ENCODE measurements around the gene BTBD19.

Gene BTBD19

DNA sequence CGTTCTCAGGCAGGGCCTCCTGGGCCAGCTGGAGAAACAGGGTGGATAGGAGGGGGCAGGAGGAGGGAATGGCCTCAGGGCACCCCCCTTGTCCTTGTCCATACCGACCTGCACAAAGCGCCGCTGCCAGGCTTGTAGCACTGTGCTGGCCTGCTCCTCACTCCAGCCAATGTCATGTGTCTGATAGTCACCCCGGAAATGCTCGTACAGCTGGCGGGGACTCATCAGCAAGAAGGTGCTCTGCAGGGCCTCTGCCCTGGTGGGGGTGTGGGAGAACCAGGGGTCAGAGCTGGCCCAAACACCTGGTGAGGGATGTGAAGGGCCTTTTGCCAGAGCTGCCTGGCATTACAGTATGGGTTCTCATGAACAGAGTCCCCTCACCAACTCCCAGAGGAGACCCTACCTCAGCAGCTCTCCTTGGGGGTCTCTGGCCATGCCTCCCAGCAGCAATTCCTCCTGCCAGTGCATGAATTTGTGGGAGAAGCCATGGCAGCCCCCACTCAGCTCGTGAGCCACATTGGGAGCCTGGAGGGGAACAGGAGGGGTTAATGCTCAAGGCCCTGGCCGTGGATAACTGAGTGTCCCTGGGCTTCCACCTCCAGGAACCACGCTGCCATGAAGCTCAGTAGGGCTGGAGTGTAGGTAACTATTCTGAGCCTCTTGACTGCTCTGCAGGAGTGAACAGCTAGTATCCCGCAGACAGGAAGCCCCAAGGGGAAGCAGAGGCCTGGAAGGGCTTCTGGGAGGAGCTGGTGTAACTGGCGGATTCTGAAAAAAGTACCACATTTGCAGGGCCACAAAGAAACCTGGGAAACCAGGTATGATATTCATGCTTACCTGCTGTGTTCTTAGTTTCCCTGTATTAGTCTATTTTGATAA, 21.4 kb downstream of the BTBD19 start:
- H2BK5ac ChIP-seq (ENCODE audit: low read length): peak overlapping the region; percentile 29
- no CpG with 5 or more reads among the region's 12 CpGs for WGBS, 2 donors (ENCODE audit: extremely low coverage in 2 of 2, insufficient read length in 2 of 2, insufficient replicate concordance in 1 of 2)
- no peak overlapping the region for H3K23ac ChIP-seq (ENCODE audit: low read depth, low read length, poor library complexity)
- no peak overlapping the region for H2AFZ ChIP-seq (ENCODE audit: low read length)
- H3K4me3 ChIP-seq (ENCODE audit: low read length in 2 of 2): no peak overlapping the region
- H2AK5ac ChIP-seq (ENCODE audit: low read depth, low read length): peak overlapping the region; percentile 24
- H3K4ac ChIP-seq (ENCODE audit: low read length): no peak overlapping the region
- H3K4me2 ChIP-seq (ENCODE audit: insufficient read depth, low read length, poor library complexity, severe bottlenecking): no peak overlapping the region
- peaks cover 0 to 3% of the 10 kb centered on the region in 2 donors for H3K4me1 ChIP-seq (ENCODE audit: control insufficient read depth in 2 of 2, insufficient read depth in 1 of 2, low read depth in 1 of 2, low read length in 2 of 2)
- no peak overlapping the region for H4K8ac ChIP-seq (ENCODE audit: low read depth, low read length)
- H3K36me3 ChIP-seq (replicated peaks in 1 of 2; ENCODE audit: control insufficient read depth in 2 of 2, insufficient read depth in 2 of 2, low read length in 2 of 2): no peaks in the 10 kb centered on the region
- no peak for DNase-seq (ENCODE audit: low spot score)
- H2BK120ac ChIP-seq (ENCODE audit: low read depth, low read length): peak overlapping the region; percentile 9
- H3K9me3 ChIP-seq (replicated peaks in 1 of 2; ENCODE audit: control insufficient read depth in 2 of 2, insufficient read depth in 1 of 2, low read depth in 1 of 2, low read length in 2 of 2): peaks cover 0 to 11% of the 10 kb centered on the region in 2 donors
- peak overlapping the region; percentile 45 for H2BK15ac ChIP-seq (ENCODE audit: low read length)
- no peak overlapping the region for H3K9ac ChIP-seq (ENCODE audit: low read depth, low read length, poor library complexity)
- H2BK12ac ChIP-seq (ENCODE audit: low read length): no peak overlapping the region
- peak overlapping the region; percentile 14 for H3K14ac ChIP-seq (ENCODE audit: low read length)
- H3K27me3 ChIP-seq (ENCODE audit: control insufficient read depth in 3 of 3, insufficient read depth in 3 of 3, low read depth in 1 of 3, low read length in 3 of 3): no peaks in the 10 kb centered on the region
- H4K91ac ChIP-seq (ENCODE audit: low read depth, low read length, poor library complexity): no peak overlapping the region
- no peaks in the 10 kb centered on the region for H3K79me1 ChIP-seq (ENCODE audit: low read depth, low read length)
- H3K18ac ChIP-seq (ENCODE audit: low read length): peak overlapping the region; percentile 21
- no peak overlapping the region for H3K27ac ChIP-seq (replicated peaks; ENCODE audit: low read length)

GRCh38 chr1:44830900-44831304, 22.6 kb downstream of the BTBD19 start:
- Histone ChIP-seq H2AFZ (ENCODE audit: low read length) (no peak overlapping the region), H3K4me2 (ENCODE audit: insufficient read depth, low read length, poor library complexity, severe bottlenecking) (no peak overlapping the region), H2BK120ac (ENCODE audit: low read depth, low read length) (no peak overlapping the region), H3K79me1 (ENCODE audit: low read depth, low read length) (no peaks in the 10 kb centered on the region), H3K14ac (ENCODE audit: low read length) (no peak overlapping the region), H3K9ac (ENCODE audit: low read depth, low read length, poor library complexity) (peak overlapping the region; percentile 38), H2BK5ac (ENCODE audit: low read length) (no peak overlapping the region), H4K91ac (ENCODE audit: low read depth, low read length, poor library complexity) (no peak overlapping the region), H2BK15ac (ENCODE audit: low read length) (no peak overlapping the region), H3K4me3 (ENCODE audit: low read length in 2 of 2) (no peak overlapping the region), H3K36me3 (replicated peaks in 1 of 2; ENCODE audit: control insufficient read depth in 2 of 2, insufficient read depth in 2 of 2, low read length in 2 of 2) (no peaks in the 10 kb centered on the region), H3K4ac (ENCODE audit: low read length) (no peak overlapping the region), H3K9me3 (replicated peaks in 1 of 2; ENCODE audit: control insufficient read depth in 2 of 2, insufficient read depth in 1 of 2, low read depth in 1 of 2, low read length in 2 of 2) (peaks cover 0 to 11% of the 10 kb centered on the region in 2 donors), H3K18ac (ENCODE audit: low read length) (no peak overlapping the region), H4K8ac (ENCODE audit: low read depth, low read length) (no peak overlapping the region), H3K4me1 (ENCODE audit: control insufficient read depth in 2 of 2, insufficient read depth in 1 of 2, low read depth in 1 of 2, low read length in 2 of 2) (peaks cover 0 to 3% of the 10 kb centered on the region in 2 donors), H2AK5ac (ENCODE audit: low read depth, low read length) (peak overlapping the region; percentile 85), H3K23ac (ENCODE audit: low read depth, low read length, poor library complexity) (peak overlapping the region; percentile 46), H3K27ac (replicated peaks; ENCODE audit: low read length) (no peak overlapping the region), H3K27me3 (ENCODE audit: control insufficient read depth in 3 of 3, insufficient read depth in 3 of 3, low read depth in 1 of 3, low read length in 3 of 3) (no peaks in the 10 kb centered on the region), H2BK12ac (ENCODE audit: low read length) (peak overlapping the region; percentile 69)
- DNase-seq (ENCODE audit: low spot score): no peak
- no CpG with 5 or more reads among the region's 10 CpGs for WGBS, 2 donors (ENCODE audit: extremely low coverage in 2 of 2, insufficient read length in 2 of 2, insufficient replicate concordance in 1 of 2)

- Histone ChIP-seq H4K91ac (ENCODE audit: low read depth, low read length, poor library complexity) (no peak overlapping the region), H2BK15ac (ENCODE audit: low read length) (peak overlapping the region; percentile 8), H3K14ac (ENCODE audit: low read length) (peak overlapping the region; percentile 11), H2AK5ac (ENCODE audit: low read depth, low read length) (no peak overlapping the region), H3K79me1 (ENCODE audit: low read depth, low read length) (no peaks in the 10 kb centered on the region), H2BK12ac (ENCODE audit: low read length) (no peak overlapping the region), H3K4ac (ENCODE audit: low read length) (no peak overlapping the region), H2AFZ (ENCODE audit: low read length) (no peak overlapping the region), H2BK120ac (ENCODE audit: low read depth, low read length) (no peak overlapping the region), H3K36me3 (replicated peaks in 1 of 2; ENCODE audit: control insufficient read depth in 2 of 2, insufficient read depth in 2 of 2, low read length in 2 of 2) (no peaks in the 10 kb centered on the region), H2BK5ac (ENCODE audit: low read length) (no peak overlapping the region), H3K4me3 (ENCODE audit: low read length in 2 of 2) (no peak overlapping the region), H3K27me3 (ENCODE audit: control insufficient read depth in 3 of 3, insufficient read depth in 3 of 3, low read depth in 1 of 3, low read length in 3 of 3) (no peaks in the 10 kb centered on the region), H3K4me1 (ENCODE audit: control insufficient read depth in 2 of 2, insufficient read depth in 1 of 2, low read depth in 1 of 2, low read length in 2 of 2) (peaks cover 0 to 3% of the 10 kb centered on the region in 2 donors), H3K27ac (replicated peaks; ENCODE audit: low read length) (no peak overlapping the region), H3K4me2 (ENCODE audit: insufficient read depth, low read length, poor library complexity, severe bottlenecking) (no peak overlapping the region), H3K18ac (ENCODE audit: low read length) (peak overlapping the region; percentile 42), H3K23ac (ENCODE audit: low read depth, low read length, poor library complexity) (no peak overlapping the region), H4K8ac (ENCODE audit: low read depth, low read length) (no peak overlapping the region), H3K9me3 (replicated peaks in 1 of 2; ENCODE audit: control insufficient read depth in 2 of 2, insufficient read depth in 1 of 2, low read depth in 1 of 2, low read length in 2 of 2) (peaks cover 0 to 11% of the 10 kb centered on the region in 2 donors), H3K9ac (ENCODE audit: low read depth, low read length, poor library complexity) (no peak overlapping the region)
- DNase-seq (ENCODE audit: low spot score): no peak
- WGBS, 2 donors (ENCODE audit: extremely low coverage in 2 of 2, insufficient read length in 2 of 2, insufficient replicate concordance in 1 of 2): no CpG with 5 or more reads among the region's 9 CpGs
Measured at GRCh38 chr1:44831516-44831915, 23.2 kb downstream of the BTBD19 start.

GRCh38 chr1:44832056-44832705, 23.9 kb downstream of the BTBD19 start:
- H3K79me1 ChIP-seq (ENCODE audit: low read depth, low read length): no peaks in the 10 kb centered on the region
- no peak overlapping the region for H3K14ac ChIP-seq (ENCODE audit: low read length)
- H2BK5ac ChIP-seq (ENCODE audit: low read length): no peak overlapping the region
- no peak overlapping the region for H4K8ac ChIP-seq (ENCODE audit: low read depth, low read length)
- H3K18ac ChIP-seq (ENCODE audit: low read length): peak overlapping the region; percentile 23
- peaks cover 0 to 11% of the 10 kb centered on the region in 2 donors for H3K9me3 ChIP-seq (replicated peaks in 1 of 2; ENCODE audit: control insufficient read depth in 2 of 2, insufficient read depth in 1 of 2, low read depth in 1 of 2, low read length in 2 of 2)
- no peak overlapping the region for H3K4me3 ChIP-seq (ENCODE audit: low read length in 2 of 2)
- no peak overlapping the region for H3K4me2 ChIP-seq (ENCODE audit: insufficient read depth, low read length, poor library complexity, severe bottlenecking)
- H3K23ac ChIP-seq (ENCODE audit: low read depth, low read length, poor library complexity): peak overlapping the region; percentile 3
- no peak overlapping the region for H2BK12ac ChIP-seq (ENCODE audit: low read length)
- no peaks in the 10 kb centered on the region for H3K27me3 ChIP-seq (ENCODE audit: control insufficient read depth in 3 of 3, insufficient read depth in 3 of 3, low read depth in 1 of 3, low read length in 3 of 3)
- H3K4me1 ChIP-seq (ENCODE audit: control insufficient read depth in 2 of 2, insufficient read depth in 1 of 2, low read depth in 1 of 2, low read length in 2 of 2): peaks cover 0 to 3% of the 10 kb centered on the region in 2 donors
- H3K9ac ChIP-seq (ENCODE audit: low read depth, low read length, poor library complexity): no peak overlapping the region
- H3K27ac ChIP-seq (replicated peaks; ENCODE audit: low read length): no peak overlapping the region
- no peak overlapping the region for H4K91ac ChIP-seq (ENCODE audit: low read depth, low read length, poor library complexity)
- H2BK15ac ChIP-seq (ENCODE audit: low read length): peak overlapping the region; percentile 8
- DNase-seq (ENCODE audit: low spot score): no peak
- no peaks in the 10 kb centered on the region for H3K36me3 ChIP-seq (replicated peaks in 1 of 2; ENCODE audit: control insufficient read depth in 2 of 2, insufficient read depth in 2 of 2, low read length in 2 of 2)
- WGBS, 2 donors (ENCODE audit: extremely low coverage in 2 of 2, insufficient read length in 2 of 2, insufficient replicate concordance in 1 of 2): no CpG with 5 or more reads among the region's 13 CpGs
- no peak overlapping the region for H2AFZ ChIP-seq (ENCODE audit: low read length)
- no peak overlapping the region for H3K4ac ChIP-seq (ENCODE audit: low read length)
- H2BK120ac ChIP-seq (ENCODE audit: low read depth, low read length): no peak overlapping the region
- peak overlapping the region; percentile 1 for H2AK5ac ChIP-seq (ENCODE audit: low read depth, low read length)
